ENCODE measurements around the gene SLC2A4RG.

GRCh38 chr20:63701051-63701328 is 38.6 kb upstream of the SLC2A4RG start:
- TF ChIP-seq CTCF (IDR thresholded peaks at IDR 0.05) = no peak
- TF ChIP-seq POLR2A (IDR thresholded peaks at IDR 0.05) = no peak

All from adrenal gland (tissue), 5 donors.